Measurements from ENCODE around the gene TXNL4A. TPM values are rescaled to one million over a fixed set of nuclear protein-coding genes. Genes with fewer than 3 reads are reported as not detected.

TXNL4A gene
- total and polyA plus RNA-seq, 2 experiments from 2014 or later = 71.9 to 227 TPM

GRCh38 chr18:80034852-80035406 is 46.6 kb upstream of the TXNL4A start:
- H3K36me3 ChIP-seq (replicated peaks; ENCODE audit: insufficient read depth, low read depth) = no peaks in the 10 kb centered on the region
- no peaks in the 10 kb centered on the region for H4K20me1 ChIP-seq (ENCODE audit: insufficient read depth, poor library complexity, severe bottlenecking)
- peaks cover 29% of the 10 kb centered on the region for H3K79me2 ChIP-seq
- peaks cover 11% of the 10 kb centered on the region for H3K4me1 ChIP-seq (ENCODE audit: insufficient read depth)
- H2AFZ ChIP-seq = peak overlapping the region; percentile 63
- H3K9me2 ChIP-seq (replicated peaks; ENCODE audit: insufficient read depth) = no peaks in the 10 kb centered on the region
- peak overlapping the region; percentile 92 for H3K4me2 ChIP-seq
- DNase-seq (ENCODE audit: low spot score) = no peak
- peak overlapping the region; percentile 78 for H3K4me3 ChIP-seq
- no peaks in the 10 kb centered on the region for H3K27me3 ChIP-seq
- 12% methylated on average over 8 of the region's 8 CpGs for WGBS (ENCODE audit: low lambda C conversion rate, missing lambda C conversion rate)
- peak overlapping the region; percentile 83 for H3K27ac ChIP-seq
- no peaks in the 10 kb centered on the region for H3K9me3 ChIP-seq (ENCODE audit: low read depth)
- no peak for TF ChIP-seq EZH2 (IDR thresholded peaks at IDR 0.05; ENCODE audit: borderline replicate concordance)
- no peak for TF ChIP-seq CTCF (IDR thresholded peaks at IDR 0.05; ENCODE audit: poor library complexity)
- no peak for TF ChIP-seq EZH2phosphoT487 (IDR thresholded peaks at IDR 0.05; ENCODE audit: low read depth, severe bottlenecking, unreplicated experiment)

GRCh38 chr18:80034068-80034851 is 45.9 kb upstream of the TXNL4A start, which contains the start of gene RBFA:
RBFA (plus strand) TSS chr18:80034434; CDS start chr18:80034496, 62 bp downstream.
- TF ChIP-seq CTCF (IDR thresholded peaks at IDR 0.05; ENCODE audit: poor library complexity) (peak; percentile 48), EZH2 (IDR thresholded peaks at IDR 0.05; ENCODE audit: borderline replicate concordance) (no peak)
- Histone ChIP-seq H3K9me3 (ENCODE audit: low read depth) (no peaks in the 10 kb centered on the region), H3K79me2 (peaks cover 29% of the 10 kb centered on the region), H3K4me2 (peak within 1 kb of the TSS; percentile 93), H3K4me1 (ENCODE audit: insufficient read depth) (peaks cover 11% of the 10 kb centered on the region), H3K27me3 (no peaks in the 10 kb centered on the region), H3K27ac (peak within 1 kb of the TSS; percentile 92), H3K4me3 (peak within 1 kb of the TSS; percentile 78), H2AFZ (peak within 1 kb of the TSS; percentile 88), H4K20me1 (ENCODE audit: insufficient read depth, poor library complexity, severe bottlenecking) (no peaks in the 10 kb centered on the region), H3K36me3 (replicated peaks; ENCODE audit: insufficient read depth, low read depth) (no peaks in the 10 kb centered on the region), H3K9me2 (replicated peaks; ENCODE audit: insufficient read depth) (no peaks in the 10 kb centered on the region)
- peak; percentile 100 for DNase-seq (ENCODE audit: low spot score)
- 1% methylated on average over 51 of the region's 99 CpGs for WGBS (ENCODE audit: low lambda C conversion rate, missing lambda C conversion rate)

GRCh38 chr18:80033181-80034067 is 45.1 kb upstream of the TXNL4A start:
- peak overlapping the region; percentile 88 for H2AFZ ChIP-seq
- peak overlapping the region; percentile 93 for H3K4me2 ChIP-seq
- H3K36me3 ChIP-seq (replicated peaks; ENCODE audit: insufficient read depth, low read depth) = no peaks in the 10 kb centered on the region
- 13% methylated on average over 39 of the region's 90 CpGs for WGBS (ENCODE audit: low lambda C conversion rate, missing lambda C conversion rate)
- no peak for DNase-seq (ENCODE audit: low spot score)
- H4K20me1 ChIP-seq (ENCODE audit: insufficient read depth, poor library complexity, severe bottlenecking) = no peaks in the 10 kb centered on the region
- H3K4me3 ChIP-seq = peak overlapping the region; percentile 50
- TF ChIP-seq EZH2 (IDR thresholded peaks at IDR 0.05; ENCODE audit: borderline replicate concordance) = no peak
- TF ChIP-seq CTCF (IDR thresholded peaks at IDR 0.05; ENCODE audit: poor library complexity) = no peak
- no peak for TF ChIP-seq EZH2phosphoT487 (IDR thresholded peaks at IDR 0.05; ENCODE audit: low read depth, severe bottlenecking, unreplicated experiment)
- peak overlapping the region; percentile 92 for H3K27ac ChIP-seq
- H3K9me3 ChIP-seq (ENCODE audit: low read depth) = no peaks in the 10 kb centered on the region
- no peaks in the 10 kb centered on the region for H3K27me3 ChIP-seq
- H3K4me1 ChIP-seq (ENCODE audit: insufficient read depth) = peaks cover 11% of the 10 kb centered on the region
- H3K79me2 ChIP-seq = peaks cover 29% of the 10 kb centered on the region
- H3K9me2 ChIP-seq (replicated peaks; ENCODE audit: insufficient read depth) = no peaks in the 10 kb centered on the region

Data from hepatocyte (in vitro differentiated cells).